Heart left ventricle (tissue), 13 donors: ENCODE data around the gene BICC1.

Source experiments
- CTCF ChIP-seq, 12 donors: fragments of 200-600 bp; sonication (generic) in 4 of 12; IDR thresholded peaks; one replicate each; pipeline versions ENCODE4 v1.5.0 to v1.8.0; 2018 to 2022; ENCODE audit warnings: antibody characterized with exemption in 12 of 12, mild to moderate bottlenecking in 5 of 12
- POLR2A ChIP-seq, 2 donors: fragments of 450-650 bp; IDR thresholded peaks; one replicate each; pipeline ENCODE4 v1.6.1; 2017; ENCODE audit warnings: antibody characterized with exemption in 2 of 2, mild to moderate bottlenecking in 2 of 2, moderate library complexity in 2 of 2
- donor health status: ischemic (EF 13 %, LVEDD 7.1; RV severe dilation, severe dysfunction).
- donor health status: DM: no; HTN: yes; CAD: no.
- donor health status: DM: no; HTN: no; CAD: no.
- donor health status: ischemic (EF 25% LVEDD 6.9; RV normal size, moderate dysfunction).
- donor health status: ischemic (EF 25% LVEDD 5.7; RV mildly dilated, moderate dysfunction).
- donor health status: ischemic (EF 35%, LVEDD 5.7; RV mildly dilated, moderate dysfunction).
- donor health status: nonischemic (EF 11% LVEDD 7.7; RV severe dilation, severe dysfunction).
- donor health status: DM: yes; HTN: yes; CAD: no.
- donor health status: PGD.
- donor health status: ischemic (EF 29% LVEDD 5.4; RV normal size, mild dysfunction).
- donor health status: nonischemic (EF 23%, LVEDD 6.1; RV moderate dilation, normal function).

- TF ChIP-seq CTCF (IDR thresholded peaks at IDR 0.05) (no peak), POLR2A (IDR thresholded peaks at IDR 0.05) (no peak)
Measured at GRCh38 chr10:58838561-58839208, 326.0 kb downstream of the BICC1 start.
